CD4-positive, alpha-beta T cell treated with Interferon gamma for 1 hour (primary cell): ENCODE measurements around the gene CPA2.

Experiments
- DNase-seq: peaks from one replicate; pipeline ENCODE4 v3.0.0-alpha.2; 2020

CPA2 gene

DNA sequence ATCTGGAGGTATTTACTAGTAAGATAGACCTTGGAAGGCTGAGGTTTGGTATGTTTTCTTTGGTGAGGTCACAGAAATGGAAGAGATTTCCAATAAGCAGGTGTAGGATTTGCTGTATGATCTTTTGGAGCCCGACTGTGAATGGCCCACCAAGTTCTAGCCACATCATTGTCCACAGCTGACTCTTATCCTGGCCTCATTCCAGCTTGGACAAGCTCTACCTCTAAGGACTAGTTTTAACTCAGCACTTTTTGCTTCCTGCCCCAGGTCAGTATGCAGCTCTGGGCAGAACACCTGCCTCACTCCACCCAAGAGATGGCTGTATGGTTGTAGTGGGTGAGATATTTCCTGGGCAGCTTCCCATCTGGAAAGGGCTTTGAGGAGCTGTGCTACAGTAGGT, 20.2 kb downstream of the CPA2 start:
- DNase-seq, result no peak

DNA sequence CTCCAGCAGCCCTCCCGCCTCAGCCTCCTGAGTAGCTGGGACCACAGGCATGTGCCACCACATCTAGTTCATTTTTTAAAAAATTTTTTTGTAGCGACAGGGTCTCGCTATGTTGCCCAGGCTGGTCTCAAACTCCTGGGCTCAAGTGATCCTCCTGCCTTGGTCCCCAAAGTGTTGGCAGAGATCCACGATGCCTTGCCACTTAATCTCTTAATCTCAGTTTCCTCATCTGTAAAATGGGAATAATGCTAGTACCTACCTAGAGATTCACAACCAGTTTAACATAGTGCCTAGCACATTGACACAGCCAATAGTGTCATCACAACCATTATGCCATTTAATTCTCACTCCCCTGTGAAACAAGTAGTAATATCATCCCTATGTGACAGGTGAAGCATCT, 21.5 kb downstream of the CPA2 start:
- DNase-seq, result no peak

DNA sequence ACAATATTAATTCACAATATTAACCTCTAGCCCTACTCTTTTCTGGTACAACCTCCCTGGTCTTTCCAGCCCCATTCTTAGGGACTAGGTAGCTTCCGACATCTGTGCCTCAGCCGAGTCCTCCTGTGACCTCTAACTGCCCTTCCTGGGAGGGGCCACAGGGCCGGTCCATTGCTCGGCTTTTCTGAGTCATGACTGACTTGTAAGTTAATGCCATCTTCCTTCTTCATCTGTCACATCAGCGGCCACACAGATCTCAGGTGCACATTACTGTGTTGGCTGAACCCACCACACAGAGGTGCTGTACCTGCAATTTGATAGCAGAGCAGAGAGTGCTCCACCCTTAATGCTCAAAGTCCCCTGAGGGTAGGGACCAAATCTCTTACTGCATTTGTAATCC, 22.2 kb downstream of the CPA2 start:
- DNase-seq, result no peak

DNA sequence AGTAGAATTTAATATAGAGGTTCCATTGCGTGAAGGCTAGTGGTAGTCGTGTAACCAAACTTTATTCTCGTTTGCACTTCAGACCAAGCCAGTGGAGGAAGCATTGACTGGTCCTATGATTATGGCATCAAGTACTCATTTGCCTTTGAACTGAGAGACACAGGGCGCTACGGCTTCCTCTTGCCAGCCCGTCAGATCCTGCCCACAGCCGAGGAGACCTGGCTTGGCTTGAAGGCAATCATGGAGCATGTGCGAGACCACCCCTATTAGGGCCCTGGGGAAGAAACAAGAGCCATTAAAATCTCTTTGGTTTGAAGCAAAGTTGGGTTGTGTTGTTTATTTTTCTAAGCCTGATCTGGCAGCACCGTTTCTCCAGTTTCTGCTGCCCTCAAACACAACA, 22.8 kb downstream of the CPA2 start:
- no peak for DNase-seq

DNA sequence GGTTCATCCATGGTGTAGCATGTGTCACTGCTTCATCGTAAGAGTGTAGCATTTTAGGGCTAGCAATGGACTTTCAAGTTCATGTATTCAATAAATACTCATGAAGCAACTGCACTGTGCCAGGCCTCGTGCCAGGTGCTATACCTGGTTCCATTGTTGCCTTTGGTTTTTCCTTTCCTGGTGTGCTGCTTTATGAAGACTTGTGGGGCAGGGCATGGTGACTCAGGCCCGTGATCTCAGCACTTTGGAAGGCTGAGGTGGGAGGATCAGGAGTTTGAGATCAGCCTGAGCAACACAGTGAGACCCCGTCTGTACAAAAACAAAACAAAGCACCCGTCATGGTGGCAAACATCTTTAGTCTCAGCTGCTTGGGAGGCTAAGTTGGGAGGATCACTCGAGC, 24.1 kb downstream of the CPA2 start:
- DNase-seq, result no peak

DNA sequence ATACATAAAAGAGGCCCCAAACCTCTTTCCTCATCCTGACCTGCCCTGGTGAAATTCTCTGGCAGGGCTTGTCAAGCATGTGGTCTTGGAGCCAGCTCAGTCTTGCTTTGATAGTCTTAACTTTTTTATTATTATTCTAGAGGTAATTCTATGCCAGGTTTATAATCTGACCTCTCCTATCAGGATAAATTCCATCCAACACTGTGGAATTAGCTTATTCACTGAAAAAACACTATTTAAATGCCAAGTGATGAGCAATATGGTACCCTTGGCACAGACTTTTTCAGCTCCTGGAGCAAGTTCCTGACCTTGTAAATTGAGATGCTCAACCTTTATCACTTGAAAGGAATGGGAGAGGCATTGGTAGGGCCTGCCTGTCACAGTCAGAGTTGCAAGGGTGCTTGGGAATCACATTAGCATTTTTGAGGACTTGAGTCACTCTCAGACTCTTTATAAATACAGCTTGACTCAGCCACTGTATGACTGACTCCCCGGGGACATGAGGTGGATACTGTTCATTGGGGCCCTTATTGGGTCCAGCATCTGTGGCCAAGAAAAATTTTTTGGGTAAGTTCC, 26.1 kb downstream of the CPA2 start, which contains the start of gene CPA4:
TSS of gene CPA4 (plus strand) at position 480 of the 576 bp plus-strand sequence. CDS start at position 500, 20 bp downstream.
- DNase-seq, result no peak

DNA sequence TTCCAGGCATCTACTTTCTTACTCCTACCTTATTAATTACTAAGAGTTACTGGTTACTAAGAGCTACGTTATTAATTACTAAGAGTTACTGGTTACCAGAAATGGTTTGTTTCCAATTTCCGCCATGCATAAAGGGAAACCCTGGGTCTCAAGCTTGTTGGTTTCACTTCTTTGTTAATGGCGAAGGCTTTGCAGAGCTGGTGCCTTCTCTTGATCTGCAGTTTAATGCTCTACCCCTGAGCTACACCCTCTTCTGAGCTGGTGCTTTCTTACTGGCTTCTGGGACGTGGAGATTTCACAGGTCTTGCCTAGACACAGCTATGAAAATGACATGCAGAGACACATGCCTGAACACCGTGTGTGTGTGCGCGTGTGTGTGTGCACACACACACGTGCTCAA, 26.9 kb downstream of the CPA2 start:
- DNase-seq, result no peak

DNA sequence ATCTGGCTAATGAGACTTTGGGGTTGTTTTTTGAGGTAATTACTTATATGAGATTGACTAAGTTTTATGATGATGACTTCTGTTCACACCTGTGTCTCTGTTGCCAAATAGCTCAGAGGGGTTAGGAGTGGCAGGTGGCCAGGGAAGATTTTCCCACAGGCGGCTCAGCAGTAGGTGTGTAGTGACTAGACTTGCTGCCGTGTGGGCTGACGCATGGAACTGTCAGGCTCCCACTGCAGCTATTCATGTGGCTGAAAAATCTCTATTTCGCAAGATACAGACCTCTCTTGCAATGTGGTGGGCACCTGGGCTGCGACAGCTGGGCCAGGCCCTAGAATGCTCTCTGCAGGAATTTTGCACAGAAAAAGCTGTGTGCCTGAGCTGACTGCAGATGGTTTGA, 27.7 kb downstream of the CPA2 start:
- DNase-seq, result no peak

DNA sequence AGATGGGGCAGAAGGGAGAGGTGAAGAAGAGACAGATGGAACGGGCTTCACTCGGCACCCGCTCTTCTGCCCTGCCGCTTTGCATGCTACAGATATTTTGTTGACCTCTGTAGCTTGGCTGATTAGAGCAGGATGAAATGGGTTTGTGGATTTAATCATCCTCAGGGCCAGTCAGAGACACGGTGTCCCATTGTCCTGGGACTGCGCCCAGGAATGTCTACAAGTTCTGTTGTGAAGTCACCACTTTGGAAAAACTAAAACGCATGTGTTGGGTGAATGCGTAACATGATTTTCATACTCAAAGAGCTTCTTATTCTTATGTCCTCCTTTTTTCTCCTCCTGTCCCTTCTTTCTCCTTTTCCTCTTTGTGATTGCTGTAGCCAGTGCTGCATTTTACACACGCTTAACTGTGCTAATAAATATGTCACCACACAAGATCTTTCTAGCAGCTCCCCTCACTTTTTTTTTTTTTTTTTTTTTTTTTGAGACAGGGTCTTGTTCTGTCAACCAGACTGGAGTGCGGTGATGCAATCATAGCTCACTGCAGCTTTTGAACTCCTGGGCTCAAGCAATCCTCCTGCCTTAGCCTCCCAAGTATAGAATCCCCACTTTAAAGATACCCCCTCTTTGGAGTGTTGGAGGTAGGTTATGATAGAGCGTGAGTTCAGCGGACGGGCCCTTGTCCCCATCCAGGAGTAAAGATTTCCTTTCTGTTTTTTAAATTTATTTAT, 29.7 kb downstream of the CPA2 start:
- no peak for DNase-seq

DNA sequence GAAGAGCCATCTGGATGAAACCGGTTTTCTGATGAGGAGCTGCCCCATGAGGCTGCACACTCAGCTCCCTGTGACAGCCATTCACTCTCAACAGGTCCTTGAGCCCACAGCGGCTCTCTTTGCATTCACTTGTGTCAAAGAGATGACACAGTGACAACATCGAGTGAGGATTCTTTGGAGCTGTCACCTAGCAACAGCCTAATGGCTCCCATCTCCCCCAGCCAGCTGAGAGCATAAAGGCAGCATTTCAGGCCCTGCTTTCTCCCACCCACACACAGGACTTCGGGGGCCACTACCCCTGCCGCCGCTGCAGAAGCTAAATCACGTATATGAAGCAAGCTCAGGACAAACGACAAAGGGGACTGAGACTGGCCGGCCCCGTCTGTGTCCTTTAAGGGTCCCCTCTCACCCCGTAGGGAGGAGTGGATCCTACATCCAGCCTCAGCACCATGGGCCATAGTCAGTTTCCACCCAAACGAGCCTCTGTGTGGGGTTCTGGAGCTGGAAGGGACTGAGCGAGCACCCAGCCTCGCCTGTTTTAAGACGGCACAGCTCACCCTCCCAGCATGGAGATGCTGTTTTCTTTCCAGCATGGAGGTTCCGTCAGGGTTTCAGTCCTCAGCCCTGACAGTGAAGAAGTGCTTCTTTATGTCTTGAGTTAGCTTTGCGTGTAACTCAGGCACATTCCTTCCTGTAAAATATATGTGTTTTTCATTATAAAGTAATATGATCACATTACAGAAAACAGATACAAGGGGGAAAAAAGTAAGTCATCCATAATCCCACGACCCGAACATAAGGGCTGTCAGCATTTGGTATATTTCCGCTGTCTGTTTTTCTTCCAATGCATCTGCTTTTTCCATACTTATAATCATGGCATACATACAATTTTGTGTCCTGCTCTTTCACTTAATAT, 31.2 kb downstream of the CPA2 start:
- DNase-seq, result no peak

DNA sequence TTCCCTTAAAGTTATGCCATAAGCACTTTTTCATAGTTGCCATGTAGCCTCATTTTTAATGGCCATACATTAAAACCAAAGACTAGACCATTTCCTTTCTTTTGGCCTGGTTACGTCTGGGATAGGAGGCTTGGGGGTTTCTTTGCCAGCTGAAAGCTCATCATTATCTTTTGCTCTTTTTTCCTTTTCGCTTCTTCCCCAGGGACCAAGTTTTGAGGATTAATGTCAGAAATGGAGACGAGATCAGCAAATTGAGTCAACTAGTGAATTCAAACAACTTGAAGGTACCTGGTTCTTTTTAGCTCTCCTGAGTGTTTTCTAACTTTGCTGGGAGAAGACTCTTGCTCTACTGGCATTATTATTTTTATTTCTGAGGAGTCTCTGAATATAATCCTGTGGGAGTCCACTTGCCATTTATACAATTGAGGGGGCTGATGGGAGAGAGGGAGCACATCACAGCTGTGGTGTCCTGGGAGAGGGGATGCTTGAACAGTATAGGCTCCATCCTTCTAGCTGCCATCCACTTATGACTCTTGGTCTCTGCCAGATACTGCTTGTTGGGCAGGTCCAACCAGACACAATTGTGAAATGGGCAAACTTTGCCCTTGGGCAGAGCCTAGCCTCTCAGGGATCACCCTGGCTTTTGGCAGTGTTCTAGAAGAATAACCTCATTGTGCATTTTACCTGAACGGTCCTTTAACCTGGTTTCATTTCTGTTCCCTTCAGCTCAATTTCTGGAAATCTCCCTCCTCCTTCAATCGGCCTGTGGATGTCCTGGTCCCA, 32.1 kb downstream of the CPA2 start:
- no peak for DNase-seq

DNA sequence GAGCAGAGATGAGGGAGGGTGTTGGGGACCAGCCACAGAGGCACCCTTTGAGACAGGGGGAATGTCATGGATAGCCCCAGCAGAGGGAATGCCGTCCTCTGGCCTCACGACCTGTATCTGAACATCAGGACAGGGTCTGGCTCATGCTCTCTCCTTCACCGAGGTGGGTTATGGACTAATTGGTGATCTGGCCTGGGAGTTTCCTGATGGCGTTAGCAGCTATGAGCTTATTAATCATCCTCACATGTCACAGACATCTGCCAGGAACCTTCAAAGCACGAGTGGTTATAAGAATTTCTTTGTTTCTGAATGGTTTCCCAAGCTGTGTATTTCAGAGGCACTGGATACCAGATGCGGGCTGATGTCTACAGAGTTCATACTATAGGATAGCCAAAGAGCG, 33.2 kb downstream of the CPA2 start:
- DNase-seq, result no peak

DNA sequence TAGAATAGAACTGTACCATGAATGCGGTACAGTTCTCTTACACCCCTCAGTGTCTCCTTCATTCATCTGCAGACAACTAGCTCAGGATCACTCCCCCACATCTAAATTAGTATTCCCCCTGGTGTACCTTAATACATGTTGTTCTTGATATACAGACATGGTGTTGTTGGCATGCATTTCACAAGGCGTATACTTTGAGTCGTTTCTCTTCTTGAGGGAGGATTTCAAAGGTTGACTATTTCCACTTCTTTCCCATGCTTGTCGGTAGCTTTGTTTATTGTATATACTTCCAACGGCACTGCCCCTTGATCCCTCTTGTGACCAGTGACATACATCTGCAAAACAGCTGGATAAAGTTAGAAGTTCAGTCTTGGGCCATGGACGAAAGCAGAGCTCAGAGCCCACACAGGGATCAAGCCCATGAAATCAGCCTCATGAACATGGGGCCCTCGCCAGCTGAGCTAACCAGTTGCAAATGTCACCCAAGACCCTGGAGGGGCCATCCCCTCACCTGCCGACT, 34.9 kb downstream of the CPA2 start:
- DNase-seq, result no peak

DNA sequence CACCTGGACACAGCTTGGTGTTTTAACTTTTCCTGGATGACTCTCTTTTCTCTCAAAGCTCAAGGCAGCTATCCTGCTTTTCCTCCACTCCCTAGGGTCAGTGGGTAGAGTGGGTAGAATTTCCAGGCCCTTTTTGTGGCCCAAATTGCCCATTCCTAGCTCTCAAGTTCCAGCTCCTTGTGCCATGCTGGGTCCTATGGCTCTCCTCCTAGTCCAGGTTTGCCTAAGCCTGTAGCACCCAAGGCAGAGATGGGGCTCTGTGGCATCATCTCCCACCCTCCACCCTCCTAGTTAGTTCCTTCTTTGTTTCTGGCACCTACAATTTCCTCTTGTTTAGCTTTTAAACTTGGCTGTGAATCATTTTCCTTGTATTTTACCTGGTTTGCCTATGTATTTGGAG, 36.0 kb downstream of the CPA2 start:
- no peak for DNase-seq

DNA sequence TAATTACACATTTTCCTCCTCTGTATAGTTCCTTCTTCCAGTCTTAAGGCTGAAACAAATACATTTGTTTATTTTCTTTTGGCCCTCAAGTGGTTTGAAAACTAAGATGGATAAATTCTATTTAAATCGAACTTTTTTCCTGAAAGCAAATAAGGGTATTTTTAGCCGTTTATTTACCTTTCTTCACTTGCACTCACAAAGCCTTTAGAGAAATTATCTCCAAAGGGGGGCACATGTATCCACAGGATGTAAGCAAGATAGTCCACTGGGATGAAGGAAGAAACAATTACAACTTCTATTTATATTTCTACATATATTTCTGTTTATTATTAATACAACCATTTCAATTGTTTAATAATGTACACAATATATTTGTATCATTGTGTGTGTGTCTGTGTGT, 36.5 kb downstream of the CPA2 start:
- no peak for DNase-seq

DNA sequence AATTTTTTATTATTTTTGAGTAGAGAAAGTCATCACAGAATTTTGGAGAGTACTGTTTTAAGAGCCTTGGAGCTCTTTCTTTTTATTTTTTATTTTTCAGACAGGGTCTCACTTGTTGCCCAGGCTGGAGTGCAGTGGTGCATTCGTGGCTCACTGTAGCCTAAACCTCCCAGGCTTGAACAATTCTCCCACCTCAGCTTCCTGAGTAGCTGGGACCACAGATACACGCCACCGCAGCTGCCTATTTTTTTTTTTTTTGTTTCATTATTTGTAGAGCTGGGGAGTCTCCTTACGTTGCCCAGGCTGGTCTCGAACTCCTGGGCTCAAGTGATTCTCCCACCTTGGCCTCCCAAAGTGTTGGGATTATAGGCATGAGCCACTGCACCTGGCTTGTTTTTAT, 36.9 kb downstream of the CPA2 start:
- DNase-seq, result no peak

DNA sequence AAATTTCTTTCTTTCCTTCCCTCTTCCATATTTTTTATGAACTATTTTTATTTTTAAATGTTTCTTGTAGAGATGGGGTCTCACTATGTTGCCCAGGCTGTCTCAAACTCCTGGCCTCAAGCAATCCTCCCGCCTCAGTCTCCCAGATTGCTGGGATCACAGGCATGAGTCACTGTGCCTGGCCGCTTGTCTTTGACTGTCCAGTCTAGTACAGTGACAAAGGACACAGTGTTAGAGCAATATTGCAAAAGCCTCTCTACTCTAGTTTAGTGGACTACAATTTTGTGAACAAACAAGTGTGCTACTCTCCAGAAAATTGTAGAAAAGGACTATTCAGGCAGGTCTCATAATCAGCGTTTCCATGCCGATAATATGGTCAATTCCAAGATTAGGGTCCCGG, 37.3 kb downstream of the CPA2 start:
- DNase-seq, result no peak

DNA sequence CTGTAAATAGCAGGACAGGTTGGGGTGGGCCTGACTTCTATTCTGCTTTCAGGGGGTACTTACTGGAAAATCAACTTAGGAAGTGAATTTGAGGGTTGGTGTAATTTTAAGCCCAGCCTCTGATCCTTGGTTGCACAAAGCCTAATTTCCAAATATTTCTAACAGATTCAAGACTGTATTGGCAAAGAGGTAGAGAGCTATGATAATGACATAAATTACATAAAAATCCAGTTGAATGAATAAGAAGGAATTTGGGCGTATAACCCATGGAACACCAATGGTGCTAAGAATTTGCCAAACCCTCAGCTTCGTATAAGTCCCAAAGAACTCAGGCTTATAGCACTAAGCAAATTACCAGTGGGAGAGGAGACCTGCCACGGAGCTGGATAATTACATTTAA, 38.2 kb downstream of the CPA2 start:
- no peak for DNase-seq

DNA sequence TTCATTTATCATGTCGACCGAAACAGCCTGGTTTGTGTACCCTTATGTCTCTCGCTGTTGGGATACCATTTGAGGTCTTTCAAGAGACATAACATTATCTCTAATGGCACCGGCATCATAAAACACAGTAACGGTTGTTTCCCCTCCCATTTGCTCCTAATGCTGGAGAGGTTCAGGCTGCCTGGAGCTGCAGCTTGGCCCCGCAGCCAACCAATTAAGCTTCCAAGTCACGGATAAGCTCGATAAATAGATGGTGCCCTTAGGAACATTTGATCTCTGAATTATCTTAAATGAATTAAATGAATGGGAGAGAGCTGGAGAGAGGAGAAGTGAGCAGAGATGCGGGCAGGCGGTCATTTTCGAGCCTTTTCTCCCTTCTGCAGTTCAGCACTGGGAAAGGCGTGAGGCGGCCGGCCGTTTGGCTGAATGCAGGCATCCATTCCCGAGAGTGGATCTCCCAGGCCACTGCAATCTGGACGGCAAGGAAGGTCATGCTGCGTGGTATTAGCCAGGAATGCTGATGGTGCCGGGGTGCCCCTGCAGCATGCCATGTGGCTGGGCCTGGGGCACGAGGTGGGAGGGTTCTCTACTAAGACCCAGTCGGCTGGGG, 38.9 kb downstream of the CPA2 start:
- no peak for DNase-seq

DNA sequence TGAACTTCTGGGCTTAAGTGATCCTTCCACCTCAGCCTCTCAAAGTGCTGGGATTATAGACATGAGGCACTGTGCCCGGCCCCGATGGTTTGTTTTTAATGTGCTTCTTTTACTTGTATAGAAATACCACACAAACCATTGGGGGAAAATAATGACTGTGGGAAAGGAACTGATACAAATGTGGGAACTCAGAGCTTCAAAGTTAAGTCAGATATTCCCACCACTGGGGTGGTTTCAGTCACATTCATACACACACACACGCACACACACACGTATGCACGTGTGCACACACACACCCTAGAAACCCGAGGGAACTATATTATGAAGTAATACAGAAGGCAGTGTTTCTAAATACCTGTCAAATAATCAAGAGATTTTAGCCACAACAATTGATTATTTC, 43.3 kb downstream of the CPA2 start:
- DNase-seq, result no peak

DNA sequence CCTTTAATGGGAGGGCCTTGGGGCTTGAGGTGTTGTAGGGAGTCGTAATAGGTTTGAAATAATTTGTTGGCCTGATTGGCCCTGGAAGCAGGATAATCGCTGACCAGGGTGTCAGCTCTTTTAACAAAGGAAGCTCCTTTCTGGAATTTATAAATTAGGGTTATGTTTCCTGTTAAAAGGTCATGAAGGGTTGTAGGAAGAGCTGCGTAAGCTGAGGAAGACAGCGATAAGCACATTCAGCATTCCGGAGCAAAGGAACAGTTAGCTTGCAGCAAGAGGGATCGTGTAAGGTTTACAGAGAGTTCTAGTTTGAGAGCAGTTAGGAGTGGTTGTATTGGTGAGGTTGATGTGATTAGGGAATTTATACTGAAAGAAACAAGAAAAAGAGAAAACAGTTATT, 47.6 kb downstream of the CPA2 start:
- DNase-seq, result no peak

DNA sequence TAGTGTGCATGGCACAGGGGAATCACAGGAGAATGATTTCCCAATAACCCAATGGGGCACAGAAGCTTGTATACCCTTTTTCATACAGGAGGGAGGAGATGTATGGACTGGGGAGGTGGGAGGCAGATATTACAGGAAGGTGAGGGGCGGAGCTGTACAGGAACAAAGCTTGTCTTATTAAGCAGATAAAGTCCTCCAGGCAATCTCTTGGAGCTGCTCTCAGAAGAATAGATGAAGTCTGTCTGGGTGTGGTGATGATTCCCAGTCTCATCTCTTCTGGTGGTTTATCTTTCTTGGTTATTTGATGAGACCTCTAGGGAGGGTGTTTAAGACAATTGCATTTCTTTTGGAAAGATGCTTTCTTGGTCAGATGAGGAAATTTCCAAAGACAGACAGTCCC, 52.9 kb downstream of the CPA2 start:
- DNase-seq, result no peak
